Endothelial cell of umbilical vein (primary cell): ENCODE measurements around the gene MAPKAP1.

Source experiments
- FOS ChIP-seq: IDR thresholded peaks from 2 replicates; pipeline ENCODE4 v1.6.1; 2011; ENCODE audit warnings: mild to moderate bottlenecking, low read length, moderate library complexity, borderline replicate concordance; ENCODE audit not compliant: insufficient read depth
- POLR2A ChIP-seq: IDR thresholded peaks from 2 replicates; pipeline ENCODE4 v1.6.1; 2012; ENCODE audit warnings: low read depth, mild to moderate bottlenecking, control low read depth, low read length
- POLR2AphosphoS5 ChIP-seq: IDR thresholded peaks from 2 replicates; pipeline ENCODE4 v1.6.1; 2012; ENCODE audit warnings: low read depth, mild to moderate bottlenecking, control low read depth, low read length, moderate library complexity; ENCODE audit not compliant: insufficient read depth
- TF ChIP-seq, protein P1 (sequence below), 2 donors: IDR thresholded peaks; 1 replicate in 1 of 2; 2 replicates in 1 of 2; pipeline ENCODE4 v1.5.1; 2011; ENCODE audit warnings: low read length in 2 of 2, mild to moderate bottlenecking in 2 of 2, moderate library complexity in 2 of 2, control low read depth in 1 of 2, inconsistent platforms in 1 of 2, low read depth in 1 of 2; ENCODE audit not compliant: insufficient read depth in 1 of 2; ENCODE audit errors: extremely low read depth in 1 of 2

DNA sequence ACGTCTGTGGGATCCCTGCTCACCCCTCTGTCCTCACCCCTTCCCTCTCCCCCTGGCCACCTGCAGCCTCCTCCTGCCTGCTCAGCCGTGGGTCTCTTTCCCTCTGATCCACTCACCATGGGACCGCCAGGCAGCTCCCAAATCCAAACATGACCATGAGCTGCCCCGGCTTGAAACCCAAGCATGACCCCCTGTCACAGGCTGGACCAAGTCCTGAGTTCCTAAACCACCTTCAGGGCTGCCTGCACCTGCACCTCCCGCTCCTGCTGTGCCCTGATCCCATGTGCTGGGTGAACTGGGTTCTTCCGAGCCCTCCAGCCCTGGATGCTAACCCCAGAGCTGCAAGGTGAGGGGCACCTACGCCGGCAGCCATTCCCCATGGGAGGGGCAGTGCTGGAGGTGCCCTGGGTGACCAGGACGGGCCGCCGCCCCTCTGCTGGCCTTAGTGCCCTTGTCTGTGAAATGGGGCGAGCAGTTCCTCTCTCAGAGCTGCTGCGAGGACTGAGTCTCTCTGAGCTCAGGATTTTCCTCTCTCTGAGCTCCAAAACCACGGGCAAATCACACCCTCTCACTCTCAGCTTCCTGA, 295.7 kb downstream of the MAPKAP1 start:
- TF ChIP-seq, protein P1, sequence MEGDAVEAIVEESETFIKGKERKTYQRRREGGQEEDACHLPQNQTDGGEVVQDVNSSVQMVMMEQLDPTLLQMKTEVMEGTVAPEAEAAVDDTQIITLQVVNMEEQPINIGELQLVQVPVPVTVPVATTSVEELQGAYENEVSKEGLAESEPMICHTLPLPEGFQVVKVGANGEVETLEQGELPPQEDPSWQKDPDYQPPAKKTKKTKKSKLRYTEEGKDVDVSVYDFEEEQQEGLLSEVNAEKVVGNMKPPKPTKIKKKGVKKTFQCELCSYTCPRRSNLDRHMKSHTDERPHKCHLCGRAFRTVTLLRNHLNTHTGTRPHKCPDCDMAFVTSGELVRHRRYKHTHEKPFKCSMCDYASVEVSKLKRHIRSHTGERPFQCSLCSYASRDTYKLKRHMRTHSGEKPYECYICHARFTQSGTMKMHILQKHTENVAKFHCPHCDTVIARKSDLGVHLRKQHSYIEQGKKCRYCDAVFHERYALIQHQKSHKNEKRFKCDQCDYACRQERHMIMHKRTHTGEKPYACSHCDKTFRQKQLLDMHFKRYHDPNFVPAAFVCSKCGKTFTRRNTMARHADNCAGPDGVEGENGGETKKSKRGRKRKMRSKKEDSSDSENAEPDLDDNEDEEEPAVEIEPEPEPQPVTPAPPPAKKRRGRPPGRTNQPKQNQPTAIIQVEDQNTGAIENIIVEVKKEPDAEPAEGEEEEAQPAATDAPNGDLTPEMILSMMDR (IDR thresholded peaks at IDR 0.05; ENCODE audit: extremely low read depth in 1 of 2, insufficient read depth in 1 of 2, low read depth in 1 of 2, low read length in 2 of 2): no peak
- TF ChIP-seq POLR2A (no peak), POLR2AphosphoS5 (no peak), FOS (no peak)
